H1 (cell line): ENCODE results near the gene LAMC3. TPM values are rescaled to one million over a fixed set of nuclear protein-coding genes. Genes with fewer than 3 reads are reported as not detected.

ENCODE experiments used
- CTCF ChIA-PET: fragments of 300-600 bp; sonication (Branson Sonifier 250); formaldehyde crosslinking; loops from one replicate; lab custom pipeline; 2021; ENCODE audit not compliant: partially characterized antibody; lab: Charles Lee
- POLR2A ChIA-PET: fragments of 300-600 bp; sonication (Branson Sonifier 250); formaldehyde crosslinking; loops from one replicate; lab custom pipeline; 2021; ENCODE audit warnings: inconsistent platforms; ENCODE audit not compliant: partially characterized antibody; lab: Charles Lee
- DNase-seq, 2 experiments: peaks; one replicate each; pipeline versions ENCODE4 v3.0.0 to v3.0.0-alpha.2; 2010 to 2022; ENCODE audit warnings: low spot score in 2 of 2, low read depth in 1 of 2, mixed read lengths in 1 of 2
- FAIRE-seq: peaks from 2 replicates; lab custom pipeline; 2011; peaks lifted over from hg19 to GRCh38; lab: Jason Lieb, UNC
- H2AFZ ChIP-seq: 2 replicates; pipeline ENCODE4 v1.8.1; 2012; ENCODE audit warnings: low read length, inconsistent platforms
- H2AK5ac ChIP-seq: 2 replicates; pipeline ENCODE4 v1.6.1; 2013; ENCODE audit warnings: low read depth, low read length
- H2BK120ac ChIP-seq: replicated peaks from 2 replicates; pipeline ENCODE3; 2013; ENCODE audit warnings: low read depth, low read length, inconsistent platforms
- H2BK12ac ChIP-seq: 2 replicates; pipeline ENCODE4 v1.6.1; 2013; ENCODE audit warnings: low read depth, low read length
- H2BK15ac ChIP-seq: 2 replicates; pipeline ENCODE4 v1.6.1; 2013; ENCODE audit warnings: low read length
- H2BK20ac ChIP-seq: 2 replicates; pipeline ENCODE4 v1.6.1; 2013; ENCODE audit warnings: low read length
- H2BK5ac ChIP-seq: 2 replicates; pipeline ENCODE4 v1.6.1; 2013; ENCODE audit warnings: low read depth, low read length
- H3K14ac ChIP-seq: 2 replicates; pipeline ENCODE4 v1.6.1; 2013; ENCODE audit warnings: inconsistent platforms; ENCODE audit not compliant: insufficient read length
- H3K18ac ChIP-seq: 2 replicates; pipeline ENCODE4 v1.6.1; 2013; ENCODE audit warnings: low read length; ENCODE audit errors: extremely low read depth
- H3K23ac ChIP-seq: 2 replicates; pipeline ENCODE4 v1.6.1; 2013; ENCODE audit warnings: inconsistent platforms; ENCODE audit not compliant: insufficient read length
- H3K23me2 ChIP-seq: 2 replicates; pipeline ENCODE4 v1.6.1; 2013; ENCODE audit warnings: low read depth, low read length
- H3K27ac ChIP-seq: 2 replicates; pipeline ENCODE4 v1.6.1; 2011; ENCODE audit warnings: low read depth, low read length, inconsistent platforms
- H3K27me3 ChIP-seq, 4 experiments: replicated peaks in 1 of 4; 1 replicate in 1 of 4; 2 replicates in 3 of 4; pipeline versions ENCODE4 v1.6.1 to v1.8.1; 2011 to 2013; ENCODE audit warnings: low read length in 3 of 4, mild to moderate bottlenecking in 3 of 4, inconsistent platforms in 2 of 4, mixed read lengths in 2 of 4, moderate library complexity in 1 of 4; ENCODE audit not compliant: control insufficient read depth in 3 of 4, insufficient read depth in 3 of 4; ENCODE audit errors: extremely low read depth in 1 of 4
- H3K36me3 ChIP-seq, 4 experiments: 2 replicates each; pipeline versions ENCODE4 v1.6.1 to v1.8.1; 2011 to 2013; ENCODE audit warnings: mild to moderate bottlenecking in 4 of 4, low read length in 3 of 4, moderate library complexity in 2 of 4, control low read depth in 1 of 4, inconsistent platforms in 1 of 4; ENCODE audit not compliant: insufficient read depth in 4 of 4, control insufficient read depth in 2 of 4
- H3K4ac ChIP-seq: replicated peaks from 2 replicates; pipeline ENCODE3; 2013; ENCODE audit warnings: low read length, low read depth, mixed read lengths, inconsistent platforms; ENCODE audit not compliant: insufficient read length
- H3K4me1 ChIP-seq, 4 experiments: replicated peaks in 1 of 4; 1 replicate in 1 of 4; 2 replicates in 3 of 4; pipeline versions ENCODE4 v1.6.1 to v1.8.1; 2011 to 2013; ENCODE audit warnings: low read length in 3 of 4, inconsistent platforms in 2 of 4, mixed read lengths in 1 of 4; ENCODE audit not compliant: insufficient read depth in 4 of 4, control insufficient read depth in 3 of 4
- H3K4me2 ChIP-seq, 2 experiments: 2 replicates each; pipeline versions ENCODE4 v1.6.1 to v1.8.1; 2011 to 2013; ENCODE audit warnings: low read depth in 2 of 2, low read length in 2 of 2, control low read depth in 1 of 2, inconsistent platforms in 1 of 2, mild to moderate bottlenecking in 1 of 2; ENCODE audit not compliant: insufficient read depth in 1 of 2
- H3K4me3 ChIP-seq, 4 experiments: fragments of 200-600, 300-600 bp in 1 of 4; sonication (generic), shearing (Covaris generic), sonication (Bioruptor Twin) in 1 of 4; 2 replicates each; pipeline versions ENCODE4 v1.5.1 to v1.8.1; 2011 to 2016; ENCODE audit warnings: low read length in 4 of 4, low read depth in 3 of 4, control low read depth in 2 of 4, inconsistent platforms in 2 of 4, mild to moderate bottlenecking in 2 of 4, mixed read lengths in 1 of 4, moderate library complexity in 1 of 4; ENCODE audit not compliant: insufficient read depth in 2 of 4; ENCODE audit errors: extremely low read depth in 1 of 4
- H3K56ac ChIP-seq: replicated peaks from 2 replicates; pipeline ENCODE3; 2013; ENCODE audit warnings: low read depth, mild to moderate bottlenecking, mixed read lengths, low read length, inconsistent platforms; ENCODE audit not compliant: insufficient read length
- H3K79me1 ChIP-seq: 2 replicates; pipeline ENCODE4 v1.6.1; 2013; ENCODE audit warnings: low read depth, low read length, control low read depth
- H3K79me2 ChIP-seq, 2 experiments: 2 replicates each; pipeline versions ENCODE4 v1.6.1 to v1.8.1; 2012 to 2013; ENCODE audit warnings: low read length in 2 of 2, mild to moderate bottlenecking in 2 of 2, inconsistent platforms in 1 of 2; ENCODE audit not compliant: insufficient read depth in 2 of 2, control insufficient read depth in 1 of 2
- H3K9ac ChIP-seq, 4 experiments: replicated peaks in 1 of 4; 1 replicate in 1 of 4; 2 replicates in 3 of 4; pipeline versions ENCODE4 v1.6.1 to v1.8.1; 2011 to 2013; ENCODE audit warnings: low read depth in 3 of 4, low read length in 3 of 4, control low read depth in 2 of 4, mild to moderate bottlenecking in 2 of 4, moderate library complexity in 2 of 4, inconsistent platforms in 1 of 4; ENCODE audit errors: extremely low read depth in 1 of 4
- H3K9me3 ChIP-seq, 2 experiments: 2 replicates each; pipeline versions ENCODE4 v1.6.1 to v1.8.1; 2012 to 2013; ENCODE audit warnings: mild to moderate bottlenecking in 2 of 2, moderate library complexity in 2 of 2, control low read depth in 1 of 2, inconsistent platforms in 1 of 2, low read depth in 1 of 2, low read length in 1 of 2, mixed read lengths in 1 of 2; ENCODE audit not compliant: insufficient read depth in 2 of 2
- H4K20me1 ChIP-seq, 2 experiments: replicated peaks in 1 of 2; 2 replicates each; pipeline versions ENCODE3 to v1.8.1; 2011 to 2013; ENCODE audit warnings: inconsistent platforms in 2 of 2, low read length in 2 of 2, mild to moderate bottlenecking in 1 of 2; ENCODE audit not compliant: insufficient read depth in 2 of 2, control insufficient read depth in 1 of 2
- H4K5ac ChIP-seq: 2 replicates; pipeline ENCODE4 v1.6.1; 2013; ENCODE audit warnings: low read length, low read depth, mixed read lengths, inconsistent platforms; ENCODE audit not compliant: insufficient read length
- H4K8ac ChIP-seq: 2 replicates; pipeline ENCODE4 v1.8.0; 2013; ENCODE audit warnings: mild to moderate bottlenecking, moderate library complexity, low read length, inconsistent platforms; ENCODE audit not compliant: insufficient read depth; ENCODE audit errors: extremely low read depth
- H4K91ac ChIP-seq: replicated peaks from 2 replicates; pipeline ENCODE3; 2013; ENCODE audit warnings: low read length, mixed read lengths, inconsistent platforms; ENCODE audit not compliant: insufficient read length
- E2F6 ChIP-seq: IDR thresholded peaks from 2 replicates; pipeline ENCODE4 v1.6.1; 2012; ENCODE audit warnings: inconsistent platforms
- KDM5A ChIP-seq: fragments of 200-600 bp; IDR thresholded peaks from 2 replicates; pipeline ENCODE4 v1.7.1; 2012; ENCODE audit warnings: mild to moderate bottlenecking, low read length, inconsistent platforms, mixed read lengths
- TEAD4 ChIP-seq: IDR thresholded peaks from 2 replicates; pipeline ENCODE4 v1.6.1; 2012; ENCODE audit warnings: low read depth, low read length, inconsistent platforms, mixed read lengths
- WGBS, 2 experiments: shearing (Covaris generic) in 1 of 2; methylation state at CpG; one replicate each; pipeline versions ENCODE4 v1.1.6 to v1.1.7; 2013 to 2015; ENCODE audit warnings: low lambda C conversion rate in 2 of 2, mixed read lengths in 2 of 2, inconsistent platforms in 1 of 2, low coverage in 1 of 2, missing lambda C conversion rate in 1 of 2; ENCODE audit not compliant: insufficient replicate concordance in 2 of 2, insufficient coverage in 1 of 2, insufficient read length in 1 of 2; ENCODE audit errors: extremely low coverage in 1 of 2, missing lambda C conversion rate in 1 of 2; 5-methylcytosine and 5-hydroxymethylcytosine counted together
- polyA plus RNA-seq, 7 experiments: library from polyadenylated mRNA; depleted of rRNA in 3 of 7; stranded (reverse) in 5 of 7; unstranded in 2 of 7; fragments of >200 nt in 5 of 7; fragments of 200-250 nt in 2 of 7; gene quantifications; 1 replicate in 5 of 7; 2 replicates in 1 of 7; 4 replicates in 1 of 7; pipeline versions ENCODE4 v1.2.1 to v1.2.3, GENCODE V29; 2011 to 2013; ENCODE audit warnings: missing spikeins in 2 of 7, mixed read lengths in 2 of 7
- total RNA-seq: library from RNA; stranded (reverse); fragmentation: NEBNext Ultra II Directional; extraction: Animal tissue kit (Norgen Biotek cat#: 25700); gene quantifications from 2 replicates; pipeline ENCODE4 v1.2.1, GENCODE V29; 2021

LAMC3 gene
- total and polyA plus RNA-seq, 2 of the 8 experiments (the other 6 are each of a cell fraction or from before 2014, with no cell fraction given): 9.3 to 12.3 TPM

- DNase-seq (no peak), FAIRE-seq (no peak)
- Histone ChIP-seq H2AK5ac (peak overlapping the region; percentile 88), H3K27ac (no peak overlapping the region), H2BK5ac (peak overlapping the region; percentile 77; the same call in 1 of the 2 replicates), H2AFZ (no peak overlapping the region), H4K8ac (no peak overlapping the region), H3K14ac (no peak overlapping the region), H2BK12ac (peak overlapping the region; percentile 88), H2BK15ac (peak overlapping the region; percentile 75; the same call in 1 of the 2 replicates), H3K4ac (peak overlapping the region; percentile 19), H2BK20ac (peak overlapping the region; percentile 98), H3K23me2 (peaks cover 8% of the 10 kb centered on the region; the same call in 1 of the 2 replicates), H3K56ac (no peak overlapping the region), H3K27me3 (peaks cover 0 to 10% (median 7%) of the 10 kb centered on the region in 4 experiments; a peak in 5 of 7 replicates), H3K9ac (no peak overlapping the region), H4K91ac (peak overlapping the region; percentile 56), H2BK120ac (no peak overlapping the region), H4K20me1 (no peaks in the 10 kb centered on the region), H3K4me3 (no peak overlapping the region), H3K4me2 (no peak overlapping the region), H3K23ac (no peak overlapping the region), H3K9me3 (no peaks in the 10 kb centered on the region), H4K5ac (no peak overlapping the region), H3K79me1 (peaks cover 9% of the 10 kb centered on the region; the same call in 1 of the 2 replicates), H3K79me2 (no peaks in the 10 kb centered on the region), H3K4me1 (peaks cover 2 to 22% (median 8%) of the 10 kb centered on the region in 4 experiments), H3K36me3 (no peaks in the 10 kb centered on the region), H3K18ac (peak overlapping the region; percentile 24; the same call in 1 of the 2 replicates)
- POLR2A ChIA-PET: interaction anchor here (0.9 to 2.8 kb wide), 5 partner anchors 15 to 90 kb away, joined by 3 to 7 read pairs (median 3); no protein-coding TSS in a partner anchor
- 80% methylated on average over 6 of the region's 6 CpGs; no CpG with 5 or more reads in 1 of the 2 experiments for WGBS, 2 experiments
- TF ChIP-seq KDM5A (no peak), E2F6 (no peak), TEAD4 (0 out of 2 replicates have a peak, but pooled peaks have one; percentile 26)
- CTCF ChIA-PET: interaction anchor here (0.6 to 17.5 kb wide), 8 partner anchors 11 to 344 kb away, joined by 3 to 156 read pairs (median 6); no protein-coding TSS in a partner anchor
Observed at GRCh38 chr9:131012023-131012334, 3.0 kb downstream of the LAMC3 start.
